D721Med (cell line): ENCODE data around the gene CCNB2.
"Not testable (repeated sequence)": the region's sequence is repeated elsewhere in the genome, so short reads cannot be mapped to it uniquely, and the experiment has no call there.

Experiments
- DNase-seq: peaks from one replicate; pipeline ENCODE4 v3.0.0; 2011; ENCODE audit warnings: low spot score; ENCODE audit not compliant: insufficient read length
- FAIRE-seq: peaks from 2 replicates; lab custom pipeline; 2011; peaks lifted over from hg19 to GRCh38; lab: Jason Lieb, UNC
- TF ChIP-seq, protein P1 (sequence below): IDR thresholded peaks from 2 replicates; pipeline ENCODE4 v1.5.1; 2012; ENCODE audit warnings: mild to moderate bottlenecking, control low read depth; ENCODE audit not compliant: insufficient read depth; ENCODE audit errors: missing control alignments

CCNB2 gene

DNA sequence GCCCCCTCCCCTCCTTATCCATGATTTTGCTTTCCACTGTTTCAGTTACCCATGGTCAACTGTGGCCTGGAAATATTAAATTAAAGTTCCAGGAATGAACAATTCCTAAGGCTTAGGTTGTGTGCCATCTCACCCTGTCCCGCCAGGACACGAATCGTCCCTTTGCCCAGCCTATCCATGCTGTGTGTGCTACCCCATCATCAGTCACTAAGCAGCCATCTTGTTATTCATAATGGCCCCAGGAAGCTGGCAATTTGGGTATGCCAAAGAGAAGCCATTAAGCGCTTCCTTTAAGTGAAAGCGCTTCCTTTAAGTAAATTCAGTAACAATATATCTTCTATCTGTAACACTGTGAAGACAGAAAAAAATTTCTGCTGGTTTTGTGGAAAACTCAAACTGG lies 52.5 kb downstream of the CCNB2 start:
- no peak for FAIRE-seq
- TF ChIP-seq, protein P1, sequence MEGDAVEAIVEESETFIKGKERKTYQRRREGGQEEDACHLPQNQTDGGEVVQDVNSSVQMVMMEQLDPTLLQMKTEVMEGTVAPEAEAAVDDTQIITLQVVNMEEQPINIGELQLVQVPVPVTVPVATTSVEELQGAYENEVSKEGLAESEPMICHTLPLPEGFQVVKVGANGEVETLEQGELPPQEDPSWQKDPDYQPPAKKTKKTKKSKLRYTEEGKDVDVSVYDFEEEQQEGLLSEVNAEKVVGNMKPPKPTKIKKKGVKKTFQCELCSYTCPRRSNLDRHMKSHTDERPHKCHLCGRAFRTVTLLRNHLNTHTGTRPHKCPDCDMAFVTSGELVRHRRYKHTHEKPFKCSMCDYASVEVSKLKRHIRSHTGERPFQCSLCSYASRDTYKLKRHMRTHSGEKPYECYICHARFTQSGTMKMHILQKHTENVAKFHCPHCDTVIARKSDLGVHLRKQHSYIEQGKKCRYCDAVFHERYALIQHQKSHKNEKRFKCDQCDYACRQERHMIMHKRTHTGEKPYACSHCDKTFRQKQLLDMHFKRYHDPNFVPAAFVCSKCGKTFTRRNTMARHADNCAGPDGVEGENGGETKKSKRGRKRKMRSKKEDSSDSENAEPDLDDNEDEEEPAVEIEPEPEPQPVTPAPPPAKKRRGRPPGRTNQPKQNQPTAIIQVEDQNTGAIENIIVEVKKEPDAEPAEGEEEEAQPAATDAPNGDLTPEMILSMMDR, result no peak
- no peak for DNase-seq

DNA sequence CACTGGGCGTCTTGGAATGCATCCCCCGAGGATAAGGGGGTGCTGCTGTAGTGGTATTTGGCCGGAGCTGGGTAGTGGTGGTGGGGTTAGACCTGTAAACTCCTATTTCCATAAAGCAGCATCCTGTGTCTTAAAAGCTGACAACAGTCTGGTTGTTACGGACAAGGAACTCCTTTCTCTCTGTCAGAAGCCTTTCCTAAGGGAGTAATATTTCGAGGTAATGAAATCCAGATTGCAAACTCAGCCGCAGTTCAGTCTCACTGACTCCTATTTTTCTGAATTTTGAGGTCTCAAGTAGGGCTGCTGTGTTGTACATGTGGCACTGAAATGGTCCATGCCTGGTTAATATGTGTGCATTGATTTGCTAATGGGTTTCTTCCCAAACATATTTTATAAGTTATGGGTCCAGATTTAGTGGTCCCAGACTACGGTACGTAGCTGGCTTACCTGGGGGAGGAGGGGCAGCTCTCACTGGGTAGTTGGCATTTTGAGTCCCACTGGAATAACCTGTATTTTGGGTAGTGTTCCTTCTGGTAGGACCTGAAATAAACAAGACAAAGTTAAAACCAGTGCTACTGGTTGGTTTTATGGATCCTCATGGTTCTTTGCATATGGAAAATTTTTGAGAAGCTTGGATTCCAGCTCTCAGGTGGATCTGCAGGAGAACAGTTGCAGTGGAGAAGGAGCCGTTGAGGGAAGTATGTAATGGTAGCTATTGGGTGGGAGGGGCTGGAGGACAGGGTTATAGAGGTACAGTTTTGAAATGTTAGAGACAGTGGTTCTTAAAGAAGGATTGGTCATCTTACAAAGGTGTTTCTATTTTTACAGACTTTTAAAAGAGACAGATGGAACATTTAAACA lies 53.1 kb downstream of the CCNB2 start:
- DNase-seq (no peak), FAIRE-seq (no peak)
- TF ChIP-seq, protein P1, result no peak

DNA sequence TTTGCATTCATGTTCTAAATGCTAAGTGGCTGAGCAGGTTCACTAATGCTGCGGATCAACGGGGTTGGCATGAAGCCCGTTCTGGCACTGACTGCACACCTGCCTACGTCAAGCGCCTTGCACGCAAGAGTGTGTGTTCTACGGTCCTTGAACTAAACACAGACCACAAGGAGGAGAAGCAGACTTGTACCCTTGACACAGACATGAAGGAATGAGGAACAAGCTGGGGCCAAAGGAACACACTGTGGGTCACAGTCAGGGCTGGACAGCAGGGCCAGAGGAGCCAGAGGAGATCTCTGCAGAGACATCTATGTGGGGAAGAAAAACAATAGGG lies 53.7 kb downstream of the CCNB2 start:
- TF ChIP-seq, protein P1, result no peak
- FAIRE-seq (no peak), DNase-seq (no peak)

DNA sequence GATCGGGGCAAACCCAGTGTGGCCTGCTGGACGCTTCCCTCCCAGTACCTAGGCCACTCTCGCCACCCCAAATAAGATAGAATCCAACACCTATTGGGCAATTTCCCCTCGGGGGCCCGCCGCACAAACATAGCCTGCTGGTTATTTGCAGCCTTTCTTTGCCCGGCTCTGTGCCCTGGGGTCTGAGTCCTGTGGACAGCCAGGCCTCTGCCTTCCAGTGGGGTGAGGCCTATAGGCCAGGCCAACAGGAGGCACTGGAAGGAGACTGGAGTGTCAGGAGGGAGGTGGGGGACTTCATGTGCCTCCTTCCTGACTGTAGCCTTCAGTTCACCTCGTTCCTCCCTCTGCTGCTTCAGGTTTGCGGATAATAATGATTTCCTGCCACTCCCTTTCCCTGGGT lies 54.3 kb downstream of the CCNB2 start:
- DNase-seq, result no peak
- TF ChIP-seq, protein P1, result no peak
- FAIRE-seq, result no peak

DNA sequence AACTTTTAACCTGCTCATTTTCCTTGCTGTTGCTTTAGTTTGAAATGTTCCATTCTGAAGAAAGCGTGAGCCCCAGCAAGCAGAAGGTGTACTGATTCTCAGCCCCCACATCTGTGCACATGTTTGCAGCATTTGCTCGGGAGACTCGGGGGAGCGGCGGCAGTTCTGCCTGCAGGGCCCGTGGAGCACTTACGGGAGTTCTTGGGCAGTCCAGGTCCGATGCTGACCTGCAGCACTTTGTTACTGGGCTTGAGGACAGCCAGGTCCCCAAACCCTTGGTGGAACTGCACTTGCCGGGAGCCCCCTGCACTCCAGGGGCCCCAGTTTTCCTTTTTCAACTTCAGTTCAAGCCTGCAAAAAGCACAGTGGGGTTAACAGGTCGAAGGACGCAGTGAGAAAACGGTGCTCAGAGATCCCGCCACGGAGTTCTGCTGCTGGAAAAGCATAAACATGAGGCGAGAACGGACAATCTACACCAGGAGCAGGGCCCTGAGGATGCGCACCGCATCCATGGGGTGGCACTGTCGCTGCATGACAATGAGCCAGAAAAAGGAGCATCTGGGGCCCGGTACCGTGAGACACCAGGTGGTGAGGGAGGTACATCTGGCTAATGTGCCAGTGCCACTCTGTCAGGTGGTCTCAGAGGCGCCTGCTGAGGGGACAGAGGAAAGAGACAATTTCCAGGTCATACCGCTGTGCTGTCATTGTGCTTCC lies 56.1 kb downstream of the CCNB2 start:
- TF ChIP-seq, protein P1, result peak; percentile 49
- DNase-seq (peak; percentile 27), FAIRE-seq (no peak)

DNA sequence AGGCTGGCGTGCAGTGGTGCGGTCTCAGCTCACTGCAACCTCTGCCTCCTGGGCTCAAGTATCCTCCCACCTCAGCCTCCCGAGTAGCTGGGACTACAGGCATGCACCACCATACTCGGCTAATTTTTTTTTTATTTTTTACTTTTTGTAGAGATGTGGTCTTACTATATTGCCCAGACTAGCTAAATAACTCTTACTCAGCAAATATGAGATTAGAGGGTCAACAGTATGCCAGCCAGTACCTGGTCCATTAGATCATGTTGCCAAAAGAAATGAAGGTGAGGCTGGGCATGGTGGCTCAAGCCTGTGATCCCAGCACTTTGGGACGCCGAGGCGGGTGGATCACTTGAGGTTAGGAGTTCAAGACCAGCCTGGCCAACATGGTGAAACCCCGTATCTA lies 57.1 kb downstream of the CCNB2 start:
- not testable (repeated sequence) for FAIRE-seq, DNase-seq

DNA sequence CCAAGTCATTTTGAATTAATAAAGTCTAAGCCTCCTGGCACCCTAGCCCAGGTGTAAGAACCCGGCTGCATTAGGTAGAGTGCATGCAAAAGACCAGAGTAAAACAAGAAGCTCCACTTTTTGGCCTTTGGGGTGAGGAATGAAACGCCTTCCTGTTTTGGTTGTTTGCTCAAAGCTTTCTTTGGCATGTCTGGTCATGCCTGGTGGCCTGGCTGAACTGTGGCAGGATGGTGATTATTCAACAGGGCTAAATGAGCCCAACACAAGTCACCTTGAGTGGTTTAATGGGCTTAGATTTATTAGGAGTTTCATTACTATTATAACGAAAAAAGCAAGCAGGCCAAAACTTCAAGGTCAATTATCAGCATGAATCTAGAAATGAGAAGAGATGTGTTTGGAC lies 60.8 kb downstream of the CCNB2 start:
- FAIRE-seq (no peak), DNase-seq (no peak)
- TF ChIP-seq, protein P1, result no peak
